GM19452 (cell line): ENCODE results near the gene MAGI1.
A peak's percentile ranks its signal among the peaks of the same experiment; 100 is the strongest.
"Not testable (repeated sequence)": the region's sequence is repeated elsewhere in the genome, so short reads cannot be mapped to it uniquely, and the experiment has no call there.

ENCODE experiments used
- ATAC-seq: cut with Tn5 transposase; IDR thresholded peaks from one replicate; pipeline ENCODE4 v1.9.1; 2021; ENCODE audit not compliant: unreplicated experiment

MAGI1 gene

GRCh38 chr3:66038726-66039589 lies at the start of gene MAGI1:
MAGI1 (minus strand) TSS chr3:66038918; CDS start chr3:66038308, 610 bp downstream.
- peak; percentile 79 for ATAC-seq

GRCh38 chr3:66083784-66084213 lies 45.1 kb upstream of the MAGI1 start:
- no peak for ATAC-seq

GRCh38 chr3:66083096-66083678 lies 44.5 kb upstream of the MAGI1 start:
- ATAC-seq, result no peak

DNA sequence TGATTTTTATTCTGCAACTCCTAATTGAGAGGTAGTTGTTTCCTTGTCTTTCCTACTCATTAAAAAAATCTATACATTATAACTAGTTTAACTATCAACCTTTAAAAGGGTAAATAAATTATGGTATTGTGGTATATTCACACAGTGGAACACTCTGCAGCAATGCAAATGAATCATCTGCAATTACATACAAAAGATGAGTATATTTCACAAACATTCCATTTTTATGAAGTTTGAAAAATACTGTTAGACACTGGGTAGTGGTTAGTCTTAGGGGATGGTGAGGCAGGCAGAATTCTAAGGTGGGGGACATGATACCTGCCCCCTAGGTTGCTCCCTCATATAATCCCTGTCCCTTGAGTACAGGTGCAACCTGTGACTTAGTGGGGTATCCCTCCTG lies 44.0 kb upstream of the MAGI1 start:
- ATAC-seq, result no peak

GRCh38 chr3:66080167-66080566 lies 41.4 kb upstream of the MAGI1 start:
- ATAC-seq, result no peak

- no peak for ATAC-seq
Measured at GRCh38 chr3:66077973-66078372, 39.3 kb upstream of the MAGI1 start.

DNA sequence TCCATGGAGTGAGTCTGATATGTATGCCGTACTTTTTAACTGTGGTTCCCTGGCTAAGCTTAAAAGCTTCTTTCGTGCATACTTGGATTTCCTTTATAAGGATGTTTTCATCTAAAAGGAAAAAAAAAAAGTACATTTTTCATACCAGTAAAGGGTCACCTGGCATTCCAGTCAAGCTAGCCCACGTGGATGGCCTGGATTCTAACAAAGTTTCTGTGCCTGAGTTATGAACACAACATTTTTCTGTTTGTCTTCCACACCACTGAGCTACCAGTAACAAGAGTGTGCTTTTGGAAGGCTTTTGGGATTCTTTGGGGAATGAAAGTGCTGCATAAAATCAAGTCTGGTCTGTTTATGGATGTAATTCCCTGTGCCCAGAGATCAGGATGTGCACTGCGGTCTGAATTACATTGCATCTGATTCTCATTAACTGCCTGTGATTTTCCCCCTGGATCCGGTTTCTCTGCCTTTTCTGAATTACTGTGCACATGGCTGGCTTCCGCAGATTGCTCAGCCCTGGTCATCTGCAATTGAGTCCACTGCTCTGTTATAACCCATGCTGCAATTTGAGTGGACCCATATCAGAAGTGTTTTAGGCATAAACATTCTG lies 38.2 kb upstream of the MAGI1 start:
- no peak for ATAC-seq

DNA sequence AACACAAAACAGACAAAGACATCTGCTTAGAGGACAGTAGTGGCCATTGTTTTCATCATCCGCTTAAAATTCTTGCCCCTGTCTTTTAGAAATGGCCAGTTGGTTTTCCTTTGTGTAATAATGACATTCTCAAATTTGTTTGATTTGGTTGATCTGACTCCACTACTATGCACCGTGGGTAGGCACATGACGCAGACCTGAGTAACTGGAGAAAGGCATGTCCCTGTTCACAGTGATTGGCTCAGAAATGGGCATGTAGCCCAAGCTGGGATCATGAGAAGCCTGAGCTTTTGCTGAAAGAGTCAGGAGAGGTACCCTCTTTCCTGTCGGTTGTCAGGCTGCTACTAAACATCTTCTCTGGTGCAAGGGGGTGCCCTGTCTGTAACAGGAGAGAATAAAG lies 36.6 kb upstream of the MAGI1 start:
- no peak for ATAC-seq

DNA sequence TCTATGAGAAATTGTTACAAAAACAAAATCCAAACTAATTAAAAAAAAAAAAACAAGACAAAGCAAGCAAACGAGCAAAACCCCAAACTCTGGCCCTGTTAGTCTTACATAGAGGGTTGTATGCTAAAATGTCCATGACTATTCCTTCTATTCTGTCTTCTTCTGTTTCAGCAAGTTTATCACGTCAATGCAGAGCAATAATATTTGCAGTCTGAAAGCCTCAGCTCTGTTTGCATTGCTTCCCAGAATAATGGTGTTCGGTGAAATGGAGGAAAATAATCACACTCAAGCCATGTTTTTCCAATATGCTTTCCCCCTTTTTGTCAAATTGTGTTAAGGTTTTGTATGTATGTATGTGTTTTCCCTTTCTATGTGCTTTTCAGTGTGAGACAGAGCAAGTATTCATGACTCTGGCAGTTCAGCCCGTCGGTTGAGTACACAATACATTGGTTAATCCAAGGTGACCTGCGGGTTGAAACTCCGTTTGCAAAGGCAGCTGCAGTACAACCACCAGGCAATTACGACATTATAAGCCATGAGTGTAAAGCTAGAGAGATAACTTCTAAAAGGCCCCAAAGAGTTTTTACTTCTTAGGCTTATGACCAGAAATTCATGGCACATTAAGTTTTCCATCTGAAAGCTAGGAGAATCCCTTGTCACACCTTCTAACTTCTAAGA lies 34.9 kb upstream of the MAGI1 start:
- ATAC-seq, result no peak

DNA sequence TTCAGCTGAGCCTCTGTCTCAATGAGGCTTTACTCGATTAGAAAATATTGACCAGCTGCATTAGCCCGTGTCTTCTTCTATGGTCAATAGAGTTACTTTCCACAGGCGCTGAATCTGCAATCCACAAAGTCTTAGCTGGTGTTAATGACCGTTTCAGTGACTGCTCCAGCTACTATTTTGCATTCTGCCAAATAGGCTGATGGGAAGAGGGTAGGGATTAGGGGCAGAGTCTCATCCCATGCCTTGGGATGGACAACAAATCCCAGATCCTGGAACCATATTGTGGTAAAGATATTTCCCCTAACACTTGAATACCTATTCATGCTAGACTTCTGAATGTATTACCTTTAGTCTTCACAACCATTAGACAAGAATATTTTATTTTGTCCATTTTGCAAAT lies 29.5 kb upstream of the MAGI1 start:
- ATAC-seq, result no peak

GRCh38 chr3:66066963-66067617 lies 28.4 kb upstream of the MAGI1 start:
- no peak for ATAC-seq

DNA sequence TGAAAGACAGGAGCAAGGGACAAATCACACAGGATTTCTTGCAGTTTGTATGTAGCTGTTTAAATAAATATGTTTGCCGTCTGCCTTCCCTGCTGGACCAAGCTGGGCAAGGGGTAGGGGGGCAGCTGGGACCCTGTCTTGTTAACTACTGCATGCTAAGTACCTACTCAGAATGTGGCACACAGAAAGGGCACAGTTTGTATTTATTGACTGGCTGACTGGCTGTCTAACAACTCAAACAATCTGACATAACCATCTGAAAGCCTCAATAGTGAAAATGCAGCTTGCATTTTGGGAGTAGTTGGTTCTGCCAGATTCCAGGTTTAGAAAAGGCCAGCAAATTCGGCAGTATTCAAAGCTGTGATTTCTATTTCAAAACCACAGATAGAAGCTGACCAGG lies 16.6 kb upstream of the MAGI1 start:
- ATAC-seq, result no peak

DNA sequence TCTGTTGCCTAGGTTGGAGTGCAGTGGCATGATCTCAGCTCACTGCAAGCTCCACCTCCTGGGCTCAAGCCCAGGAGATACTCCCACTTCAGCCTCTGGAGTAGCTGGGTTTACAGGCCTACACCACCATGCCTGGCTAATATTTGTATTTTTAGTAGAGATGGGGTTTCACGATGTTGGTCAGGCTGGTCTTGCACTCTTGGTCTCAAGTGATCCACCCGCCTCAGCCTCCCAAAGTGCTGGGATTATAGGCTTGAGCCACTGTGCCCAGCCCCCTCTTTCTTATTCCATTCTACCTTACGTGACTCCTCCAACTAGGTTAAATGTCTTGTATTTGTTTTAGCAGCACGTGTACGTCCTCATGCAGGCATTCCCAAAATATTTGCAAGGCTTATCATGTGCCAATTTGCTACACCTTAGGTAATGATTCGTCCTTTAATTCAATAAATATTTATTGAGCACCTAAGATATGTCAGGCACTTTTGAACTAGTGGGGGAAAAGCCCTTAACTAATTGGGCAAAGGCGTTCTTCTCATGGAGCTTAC lies 14.9 kb upstream of the MAGI1 start:
- ATAC-seq, result no peak

DNA sequence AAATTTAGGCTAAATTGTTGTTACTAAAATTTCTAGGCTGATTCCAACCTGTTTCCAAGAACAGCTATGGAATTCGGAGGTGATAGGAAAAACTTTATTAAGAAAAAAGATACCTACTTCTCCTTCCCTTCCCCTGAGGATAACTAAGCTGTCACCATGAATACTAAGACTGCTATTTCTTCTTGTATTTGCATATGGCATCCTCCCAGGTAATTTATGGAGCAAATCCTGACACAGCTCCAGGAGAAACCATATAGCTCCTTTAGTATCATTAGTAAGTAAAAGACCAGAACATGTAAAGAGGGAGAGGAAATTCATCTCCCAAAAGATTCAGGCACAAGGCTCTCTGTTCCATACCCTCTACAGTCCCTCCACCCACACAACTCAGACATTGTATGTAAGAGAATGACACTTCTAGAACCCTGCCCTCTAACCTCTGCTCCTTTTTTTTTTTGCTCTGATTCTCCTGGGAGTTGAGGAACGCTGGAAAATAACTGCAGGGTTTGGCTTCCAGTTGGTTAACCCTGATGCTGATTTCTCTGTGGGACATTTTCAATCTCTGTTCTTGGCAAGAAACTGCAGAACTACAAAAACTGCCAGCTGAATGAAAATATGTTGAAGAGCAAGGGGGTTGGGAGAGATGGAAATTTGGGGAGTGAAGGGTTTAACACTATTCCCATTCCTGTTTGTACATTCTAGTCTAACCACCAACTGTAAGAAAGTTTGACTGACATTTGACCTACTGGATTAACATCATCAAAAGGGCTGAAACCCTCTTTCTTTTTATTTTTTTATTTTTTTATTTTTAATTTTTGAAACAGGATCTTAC lies 14.2 kb upstream of the MAGI1 start:
- ATAC-seq, result no peak

- no peak for ATAC-seq
Measured at GRCh38 chr3:66050821-66051220, 12.1 kb upstream of the MAGI1 start.

GRCh38 chr3:66048051-66048395 lies 9.3 kb upstream of the MAGI1 start:
- no peak for ATAC-seq

DNA sequence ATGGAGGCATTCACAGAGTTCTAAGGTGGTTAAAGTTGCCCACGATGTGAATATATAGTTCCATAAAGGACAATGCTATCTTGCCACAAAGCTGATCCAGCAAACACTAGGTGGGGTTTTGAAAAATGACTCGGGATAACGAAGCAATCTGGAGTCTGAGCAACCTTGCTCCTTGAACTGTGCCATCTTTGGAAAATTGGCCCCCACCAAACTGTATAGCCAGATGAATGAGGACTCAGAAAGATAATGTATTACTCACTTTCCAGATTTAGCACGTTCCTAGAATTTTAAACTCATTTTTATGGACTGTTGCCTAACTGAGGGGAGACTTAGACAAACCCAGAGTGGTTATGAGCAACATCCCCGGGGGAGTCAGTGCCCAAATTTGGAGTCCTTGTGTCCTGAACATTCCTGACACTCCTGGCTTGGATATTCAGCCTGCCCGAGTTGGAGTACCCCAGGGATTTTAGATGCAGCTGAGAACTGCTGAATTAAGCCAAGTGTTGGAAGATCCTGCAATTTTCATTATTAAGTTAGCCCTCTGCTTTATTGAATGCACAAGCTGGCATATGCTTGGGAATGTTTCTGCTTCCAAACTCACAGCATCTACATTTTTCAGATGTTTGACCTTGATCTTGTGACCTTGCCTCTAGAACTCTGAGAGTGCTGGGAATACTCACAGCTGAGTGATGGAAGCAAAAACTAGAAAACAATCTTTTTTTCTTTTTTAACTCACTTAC lies 8.8 kb upstream of the MAGI1 start:
- no peak for ATAC-seq

- not testable (repeated sequence) for ATAC-seq
Measured at GRCh38 chr3:66046321-66046720, 7.6 kb upstream of the MAGI1 start.

DNA sequence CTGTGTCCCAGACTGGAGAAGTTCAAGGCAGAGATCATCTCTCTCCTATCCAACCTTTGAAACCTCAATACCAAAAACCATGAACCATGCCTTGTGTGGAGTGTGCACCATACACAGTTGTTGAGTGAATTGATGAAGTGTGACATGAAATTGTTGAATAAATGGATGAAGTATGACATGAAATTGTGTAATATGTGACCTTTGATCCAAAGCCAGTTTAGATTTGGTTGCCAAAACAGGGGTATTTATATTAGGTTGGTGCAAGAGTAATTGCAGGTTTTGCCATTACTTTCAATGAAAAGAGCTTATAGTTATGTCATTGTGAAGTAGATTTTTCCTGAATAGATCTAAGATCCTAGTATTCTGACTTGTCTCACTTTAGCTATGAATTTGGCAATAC lies 3.1 kb upstream of the MAGI1 start:
- no peak for ATAC-seq
